IPS-15b (cell line): ENCODE results near the gene GRIFIN.

Experiments
- H3K27me3 ChIP-seq: one replicate; pipeline ENCODE4 v1.6.1; 2013; ENCODE audit warnings: low read length; ENCODE audit not compliant: control insufficient read depth, insufficient read depth
- H3K36me3 ChIP-seq: one replicate; pipeline ENCODE4 v1.6.1; 2013; ENCODE audit warnings: low read length; ENCODE audit not compliant: control insufficient read depth, insufficient read depth
- H3K4me1 ChIP-seq: one replicate; pipeline ENCODE4 v1.6.1; 2013; ENCODE audit warnings: mild to moderate bottlenecking, low read length; ENCODE audit not compliant: control insufficient read depth, insufficient read depth
- H3K4me3 ChIP-seq: one replicate; pipeline ENCODE4 v1.5.1; 2013; ENCODE audit warnings: low read depth, low read length
- H3K9ac ChIP-seq: one replicate; pipeline ENCODE4 v1.6.1; 2013; ENCODE audit warnings: low read depth, mild to moderate bottlenecking, low read length
- H3K9me3 ChIP-seq: one replicate; pipeline ENCODE4 v1.6.1; 2013; ENCODE audit warnings: mild to moderate bottlenecking, low read length; ENCODE audit not compliant: control insufficient read depth, insufficient read depth

Gene GRIFIN

DNA sequence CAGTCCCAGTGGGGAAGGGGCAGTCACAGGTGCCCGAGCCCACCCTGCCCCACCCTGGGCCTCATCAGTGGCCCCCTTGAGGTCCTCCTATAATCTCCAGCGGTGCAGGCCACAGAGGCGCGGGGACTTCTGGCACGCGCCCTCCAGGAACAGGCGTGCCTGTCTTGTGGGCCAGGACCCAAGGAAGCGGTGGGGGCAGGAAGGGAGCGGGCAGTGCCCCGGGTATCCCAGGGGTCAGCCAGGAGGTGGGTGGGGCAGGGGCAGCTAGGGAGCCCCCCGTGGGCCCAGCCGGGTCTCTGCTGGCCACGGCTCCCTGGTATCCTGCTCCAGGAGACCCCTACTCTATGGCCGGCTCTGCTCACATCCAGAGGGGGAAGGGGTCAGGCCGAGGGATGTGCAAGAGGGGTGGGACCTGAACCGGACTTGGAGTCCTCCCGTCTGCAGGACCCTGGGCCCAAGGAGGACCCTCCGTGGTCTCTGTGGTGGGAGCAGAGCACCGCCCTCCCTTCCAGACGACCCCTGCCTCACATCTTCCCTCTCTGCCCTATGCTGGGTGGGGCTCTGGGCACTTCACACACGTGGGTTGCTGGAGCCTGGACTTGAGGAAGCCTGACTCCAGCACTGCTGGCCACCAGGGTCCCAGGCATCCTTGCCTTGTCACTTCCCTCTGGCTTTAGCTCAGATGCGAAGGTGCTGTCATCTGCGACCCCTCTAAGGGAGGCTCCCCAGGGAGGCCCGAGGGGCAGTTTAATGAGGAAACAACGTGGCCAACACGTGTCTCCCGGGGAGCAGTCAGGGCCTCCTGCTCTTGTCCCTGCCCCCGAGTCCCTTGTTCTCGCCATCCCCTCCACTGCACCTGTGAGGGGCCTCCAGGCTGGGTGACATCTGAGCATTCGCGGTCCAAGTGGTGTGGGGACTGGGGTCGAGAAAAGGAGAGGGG, 18.3 kb upstream of the GRIFIN start:
- H3K27me3 ChIP-seq: no peaks in the 10 kb centered on the region
- no peak overlapping the region for H3K4me3 ChIP-seq
- no peaks in the 10 kb centered on the region for H3K9me3 ChIP-seq
- H3K4me1 ChIP-seq: no peaks in the 10 kb centered on the region
- no peak overlapping the region for H3K9ac ChIP-seq
- H3K36me3 ChIP-seq: no peaks in the 10 kb centered on the region

DNA sequence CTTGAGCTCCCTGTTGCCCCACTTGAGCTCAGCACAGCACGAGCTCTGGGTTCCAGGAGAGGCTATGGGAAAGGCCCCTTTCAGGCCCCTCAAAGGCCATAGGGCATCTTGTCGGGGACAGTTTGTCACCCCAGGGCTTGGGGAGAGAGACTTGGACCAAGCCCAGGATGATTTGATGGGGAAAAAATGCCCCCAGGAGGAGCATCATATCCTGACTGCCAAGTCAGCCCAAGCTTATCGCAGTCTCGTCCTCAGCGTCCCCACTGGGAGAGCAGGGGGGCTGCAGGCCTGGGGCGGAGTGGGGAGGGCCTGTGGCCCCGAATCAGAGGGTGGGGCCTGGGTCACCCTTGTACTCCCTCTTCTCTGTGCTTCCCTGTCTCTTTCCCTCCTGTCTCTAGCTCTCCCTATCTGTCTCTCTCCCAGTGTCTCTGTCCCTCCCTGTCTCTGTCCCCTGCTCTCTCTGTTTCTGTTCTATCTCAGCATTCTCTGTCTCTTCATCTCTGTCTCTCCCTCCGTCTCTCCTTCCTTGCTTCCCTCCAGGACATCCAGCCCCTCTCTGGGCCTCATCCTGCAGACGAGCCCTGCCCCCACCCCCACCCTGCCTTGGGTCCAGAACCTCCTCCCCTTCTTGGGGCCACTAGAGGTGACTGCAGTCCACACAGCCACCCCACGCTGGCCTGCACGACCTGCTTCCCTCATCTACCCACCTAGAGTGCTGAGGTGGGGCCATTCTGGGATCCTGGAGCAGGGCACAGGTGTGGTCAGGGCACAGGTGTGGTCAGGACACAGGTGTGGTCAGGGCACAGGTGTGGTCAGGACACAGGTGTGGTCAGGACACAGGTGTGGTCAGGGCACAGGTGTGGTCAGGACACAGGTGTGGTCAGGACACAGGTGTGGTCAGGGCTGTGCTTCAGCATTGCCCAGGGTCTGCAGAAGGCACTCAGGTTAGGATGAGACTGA, 17.3 kb upstream of the GRIFIN start:
- H3K9ac ChIP-seq: no peak overlapping the region

GRCh38 chr7:2492038-2492437, 15.8 kb upstream of the GRIFIN start:
- Histone ChIP-seq H3K27me3 (no peaks in the 10 kb centered on the region), H3K4me3 (no peak overlapping the region), H3K9ac (no peak overlapping the region), H3K4me1 (no peaks in the 10 kb centered on the region), H3K9me3 (no peaks in the 10 kb centered on the region), H3K36me3 (no peaks in the 10 kb centered on the region)

More for the DNA sequence above, 17.3 kb upstream of the GRIFIN start:
- Histone ChIP-seq H3K4me1 (no peaks in the 10 kb centered on the region), H3K4me3 (no peak overlapping the region), H3K27me3 (no peaks in the 10 kb centered on the region), H3K36me3 (no peaks in the 10 kb centered on the region), H3K9me3 (no peaks in the 10 kb centered on the region)

GRCh38 chr7:2490181-2490651, 14.0 kb upstream of the GRIFIN start:
- Histone ChIP-seq H3K9ac (no peak overlapping the region), H3K27me3 (no peaks in the 10 kb centered on the region), H3K4me3 (no peak overlapping the region), H3K9me3 (no peaks in the 10 kb centered on the region), H3K36me3 (no peaks in the 10 kb centered on the region), H3K4me1 (no peaks in the 10 kb centered on the region)

- Histone ChIP-seq H3K9ac (no peak overlapping the region), H3K9me3 (no peaks in the 10 kb centered on the region), H3K36me3 (no peaks in the 10 kb centered on the region), H3K27me3 (no peaks in the 10 kb centered on the region), H3K4me1 (no peaks in the 10 kb centered on the region), H3K4me3 (no peak overlapping the region)
These were observed 12.5 kb upstream of the GRIFIN start for GRCh38 chr7:2488681-2489080.

- H3K4me1 ChIP-seq: no peaks in the 10 kb centered on the region
- no peaks in the 10 kb centered on the region for H3K27me3 ChIP-seq
- no peaks in the 10 kb centered on the region for H3K36me3 ChIP-seq
- H3K4me3 ChIP-seq: no peak overlapping the region
- H3K9ac ChIP-seq: no peak overlapping the region
- no peaks in the 10 kb centered on the region for H3K9me3 ChIP-seq
These were observed 12.1 kb upstream of the GRIFIN start for GRCh38 chr7:2488272-2488645.

DNA sequence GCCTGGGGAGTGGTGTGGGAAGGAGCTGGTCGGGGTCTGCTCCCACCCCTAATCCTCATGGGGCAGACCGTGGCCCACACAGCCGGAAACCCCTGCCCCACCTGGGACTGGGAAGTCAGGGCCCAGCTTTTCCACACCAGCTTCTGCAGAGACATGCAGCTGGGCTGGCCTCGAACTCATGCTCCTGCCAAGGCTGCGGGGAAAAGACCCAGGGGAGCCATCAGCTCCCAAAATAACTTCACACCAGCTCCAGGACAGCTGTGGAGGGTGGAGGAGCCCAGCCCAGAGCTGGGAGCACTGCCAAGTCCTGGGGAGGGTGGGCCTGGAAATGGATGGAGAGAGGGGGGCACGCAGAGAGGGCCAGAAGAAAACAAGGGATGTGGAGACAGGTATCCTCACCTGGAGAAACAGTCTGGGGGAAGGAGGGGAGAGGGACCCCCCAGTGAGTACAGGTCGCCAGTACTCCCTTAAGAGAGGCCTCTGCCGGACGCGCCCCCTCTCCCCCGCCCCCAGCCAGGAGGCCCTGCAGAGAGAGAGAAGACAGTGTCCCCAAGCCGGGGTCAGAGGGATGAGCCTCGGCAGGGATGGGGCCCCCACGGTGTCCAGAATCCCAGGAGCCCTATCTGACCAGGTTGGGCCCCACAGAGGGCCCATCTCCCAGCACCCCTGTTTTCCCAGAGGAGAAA, 11.5 kb upstream of the GRIFIN start:
- H3K9ac ChIP-seq: no peak overlapping the region
- H3K36me3 ChIP-seq: no peaks in the 10 kb centered on the region
- no peaks in the 10 kb centered on the region for H3K4me1 ChIP-seq
- H3K9me3 ChIP-seq: no peaks in the 10 kb centered on the region
- no peak overlapping the region for H3K4me3 ChIP-seq
- no peaks in the 10 kb centered on the region for H3K27me3 ChIP-seq

GRCh38 chr7:2484868-2485267, 8.7 kb upstream of the GRIFIN start:
- Histone ChIP-seq H3K9ac (no peak overlapping the region), H3K27me3 (no peaks in the 10 kb centered on the region), H3K4me3 (no peak overlapping the region), H3K36me3 (no peaks in the 10 kb centered on the region), H3K4me1 (no peaks in the 10 kb centered on the region), H3K9me3 (no peaks in the 10 kb centered on the region)

DNA sequence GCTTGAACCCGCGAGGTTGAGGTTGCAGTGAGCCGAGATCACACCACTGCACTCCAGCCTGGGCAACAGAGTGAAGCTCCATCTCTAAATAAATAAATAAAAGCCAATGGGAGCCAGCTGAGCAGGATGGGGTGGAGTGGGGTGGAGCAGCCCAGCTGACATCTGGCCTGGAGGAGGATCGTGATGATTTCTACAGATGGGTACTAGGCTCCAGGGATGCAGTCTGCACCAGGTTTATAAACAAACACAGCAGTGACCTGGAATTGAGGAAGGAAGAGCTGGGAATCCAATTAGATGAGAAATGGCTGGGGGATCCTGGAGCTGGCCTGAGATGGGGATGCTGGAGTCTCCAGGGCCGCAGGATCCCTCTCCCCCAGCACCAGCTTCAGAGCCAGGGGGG, 7.3 kb upstream of the GRIFIN start:
- no peak overlapping the region for H3K4me3 ChIP-seq
- H3K36me3 ChIP-seq: no peaks in the 10 kb centered on the region
- no peaks in the 10 kb centered on the region for H3K9me3 ChIP-seq
- H3K9ac ChIP-seq: no peak overlapping the region
- H3K27me3 ChIP-seq: no peaks in the 10 kb centered on the region
- H3K4me1 ChIP-seq: no peaks in the 10 kb centered on the region

- Histone ChIP-seq H3K4me3 (no peak overlapping the region), H3K9me3 (no peaks in the 10 kb centered on the region), H3K36me3 (no peaks in the 10 kb centered on the region)
These were observed 6.7 kb upstream of the GRIFIN start for GRCh38 chr7:2482725-2483451.

GRCh38 chr7:2481195-2481594, 5.0 kb upstream of the GRIFIN start:
- Histone ChIP-seq H3K36me3 (no peaks in the 10 kb centered on the region), H3K27me3 (no peaks in the 10 kb centered on the region), H3K4me3 (no peak overlapping the region), H3K4me1 (peaks cover 2% of the 10 kb centered on the region), H3K9me3 (no peaks in the 10 kb centered on the region), H3K9ac (no peak overlapping the region)

More at GRCh38 chr7:2482725-2483451, 6.7 kb upstream of the GRIFIN start:
- Histone ChIP-seq H3K4me1 (no peaks in the 10 kb centered on the region), H3K9ac (no peak overlapping the region), H3K27me3 (no peaks in the 10 kb centered on the region)
